ENCODE data around the gene PGGHG.
"Not testable (repeated sequence)": the region's sequence is repeated elsewhere in the genome, so short reads cannot be mapped to it uniquely, and the experiment has no call there.

Gene PGGHG

DNA sequence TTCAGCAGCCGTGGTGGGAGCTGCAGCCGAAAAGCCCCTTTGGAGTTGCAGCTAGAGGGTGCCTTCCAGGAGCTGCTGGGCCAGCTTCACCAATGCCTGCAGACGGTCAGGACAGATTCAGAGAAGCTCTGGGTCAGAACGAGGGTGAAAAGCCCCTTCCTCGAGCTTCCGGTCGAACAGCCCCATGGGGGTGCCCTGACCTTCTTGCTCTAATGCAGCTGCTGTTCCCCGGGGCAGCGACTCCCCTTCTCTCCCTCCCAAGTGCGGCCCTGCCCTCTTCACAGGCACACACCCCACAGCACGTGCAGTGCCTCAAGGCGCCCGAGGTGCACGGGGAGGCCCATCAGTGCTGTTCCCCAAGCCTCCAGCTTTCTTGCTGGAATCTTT is 41.4 kb downstream of the PGGHG start:
- no peak for DNase-seq (ENCODE audit: low read depth)

DNA sequence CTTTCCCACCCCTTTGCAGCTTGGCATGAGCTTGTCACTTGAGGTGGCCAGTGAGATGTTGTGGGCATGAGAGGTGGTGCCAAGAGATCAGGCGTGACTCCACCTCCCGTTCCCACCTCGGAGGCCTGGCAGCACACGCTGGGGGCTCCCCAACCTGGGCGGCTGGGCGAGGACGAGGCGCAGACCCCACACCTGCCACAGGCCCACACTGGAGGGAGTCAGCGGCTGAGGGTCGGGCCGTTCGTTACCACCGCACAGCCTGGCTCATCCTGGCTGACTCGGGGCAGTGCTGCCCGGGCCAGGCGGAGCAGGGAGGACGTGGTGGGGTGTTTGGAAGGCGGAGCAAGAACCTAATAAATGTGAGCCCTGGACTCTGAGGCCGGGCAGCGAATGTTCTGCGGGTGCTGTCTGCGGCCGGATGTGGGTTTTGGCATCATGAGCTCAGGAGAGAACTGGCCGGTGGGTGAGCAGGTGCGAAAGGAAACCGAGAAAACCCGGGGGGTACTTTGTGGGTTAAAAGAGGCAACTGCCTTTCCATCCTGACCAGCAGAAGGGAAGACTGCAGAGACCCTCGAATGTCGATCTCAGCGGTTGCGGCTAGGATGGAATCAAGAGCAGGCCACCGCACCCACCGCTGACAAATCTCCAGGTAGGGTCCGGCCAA is 41.9 kb downstream of the PGGHG start:
- no peak for DNase-seq (ENCODE audit: low read depth)

- DNase-seq (ENCODE audit: low read depth), result no peak
These were observed 42.6 kb downstream of the PGGHG start for GRCh38 chr11:331358-332060.

- DNase-seq (ENCODE audit: low read depth), result no peak
These were observed 43.9 kb downstream of the PGGHG start for GRCh38 chr11:332651-333480.

- DNase-seq (ENCODE audit: low read depth), result not testable (repeated sequence)
These were observed 44.8 kb downstream of the PGGHG start for GRCh38 chr11:333616-334263.

DNA sequence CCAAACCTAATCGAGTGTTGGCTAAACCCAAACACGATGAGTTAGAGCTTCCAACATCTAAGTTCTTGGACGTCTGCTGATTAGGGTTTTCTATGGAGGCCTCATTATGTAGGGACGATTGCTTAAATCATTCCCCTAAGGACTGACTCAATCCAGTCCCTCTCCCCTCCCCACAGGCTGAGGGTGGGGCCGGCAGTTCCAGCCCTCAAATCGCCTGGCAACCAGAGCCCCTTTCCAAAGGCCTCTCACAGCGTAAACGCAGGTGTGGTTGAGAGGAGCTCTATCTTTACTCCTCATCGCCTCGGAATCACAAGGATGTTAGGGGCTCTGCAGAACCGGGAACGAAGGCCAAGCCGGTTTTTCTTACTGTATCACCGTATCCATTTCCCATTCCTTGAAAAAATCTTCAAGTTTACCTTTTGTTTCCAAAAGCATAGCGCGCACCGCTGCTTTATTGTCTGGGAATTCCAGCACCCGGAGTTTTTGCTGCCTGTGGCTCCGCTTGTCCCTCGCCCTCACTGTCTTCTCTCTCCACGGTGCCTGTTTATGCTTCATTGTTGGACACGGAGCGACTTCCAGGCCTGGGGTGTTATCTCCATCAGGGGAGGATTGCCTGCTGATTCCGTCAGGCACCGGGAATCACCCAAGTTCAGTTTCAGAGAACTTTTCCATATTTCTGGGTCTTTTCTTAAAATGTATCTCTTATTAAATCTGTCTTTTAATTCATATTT is 45.5 kb downstream of the PGGHG start:
- no peak for DNase-seq (ENCODE audit: low read depth)

- no peak for DNase-seq (ENCODE audit: low read depth)
These were observed 47.1 kb downstream of the PGGHG start for GRCh38 chr11:335779-336658.

DNA sequence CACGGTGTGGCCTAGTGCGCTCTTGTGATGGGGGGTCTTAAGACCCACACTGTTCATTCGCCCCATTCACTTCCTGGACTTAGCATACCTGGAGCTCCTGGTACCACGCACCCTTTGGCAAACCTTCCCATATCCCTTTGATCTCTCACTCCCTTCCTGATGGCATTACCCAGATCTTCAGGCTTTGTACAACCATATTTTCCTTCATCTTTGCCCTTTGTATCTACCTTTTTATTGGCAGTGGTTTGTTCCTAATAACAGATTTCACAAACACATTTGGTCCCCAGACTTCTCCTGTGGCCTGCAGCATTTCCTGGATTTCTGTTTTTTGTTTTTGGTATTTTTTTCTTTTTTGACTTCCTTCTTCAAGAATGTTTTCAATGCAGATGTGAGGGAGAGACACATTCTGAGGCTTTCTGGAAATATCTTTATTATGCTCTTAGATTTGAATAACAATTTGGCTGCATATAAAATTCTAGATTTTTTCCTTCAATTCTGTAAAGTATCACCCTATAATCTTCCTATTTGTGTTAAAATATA is 47.8 kb downstream of the PGGHG start:
- DNase-seq (ENCODE audit: low read depth), result no peak

GRCh38 chr11:337711-338110 is 48.8 kb downstream of the PGGHG start:
- DNase-seq (ENCODE audit: low read depth), result no peak

DNA sequence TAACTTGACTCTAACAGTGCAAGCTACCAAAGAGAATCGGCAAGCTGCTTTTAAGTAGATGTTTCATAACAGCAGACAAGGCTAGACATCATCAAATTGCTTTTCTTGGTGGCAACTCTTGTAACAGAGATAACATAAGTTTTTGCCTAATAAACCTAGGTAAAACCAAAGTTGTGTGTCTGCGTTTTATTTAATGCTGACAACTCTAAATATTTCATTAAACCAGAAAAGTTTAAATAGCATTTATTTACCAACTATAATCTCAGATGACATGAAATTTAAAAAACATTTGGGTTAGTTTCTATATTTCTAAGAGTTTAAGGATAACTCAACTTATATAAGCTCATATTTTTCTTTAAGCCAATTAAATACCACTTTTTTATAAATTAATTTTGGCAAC is 51.0 kb downstream of the PGGHG start:
- no peak for DNase-seq (ENCODE audit: low read depth)

- no peak for DNase-seq (ENCODE audit: low read depth)
These were observed 51.9 kb downstream of the PGGHG start for GRCh38 chr11:340539-341512.

GRCh38 chr11:342328-342727 is 53.4 kb downstream of the PGGHG start:
- DNase-seq (ENCODE audit: low read depth), result no peak

DNA sequence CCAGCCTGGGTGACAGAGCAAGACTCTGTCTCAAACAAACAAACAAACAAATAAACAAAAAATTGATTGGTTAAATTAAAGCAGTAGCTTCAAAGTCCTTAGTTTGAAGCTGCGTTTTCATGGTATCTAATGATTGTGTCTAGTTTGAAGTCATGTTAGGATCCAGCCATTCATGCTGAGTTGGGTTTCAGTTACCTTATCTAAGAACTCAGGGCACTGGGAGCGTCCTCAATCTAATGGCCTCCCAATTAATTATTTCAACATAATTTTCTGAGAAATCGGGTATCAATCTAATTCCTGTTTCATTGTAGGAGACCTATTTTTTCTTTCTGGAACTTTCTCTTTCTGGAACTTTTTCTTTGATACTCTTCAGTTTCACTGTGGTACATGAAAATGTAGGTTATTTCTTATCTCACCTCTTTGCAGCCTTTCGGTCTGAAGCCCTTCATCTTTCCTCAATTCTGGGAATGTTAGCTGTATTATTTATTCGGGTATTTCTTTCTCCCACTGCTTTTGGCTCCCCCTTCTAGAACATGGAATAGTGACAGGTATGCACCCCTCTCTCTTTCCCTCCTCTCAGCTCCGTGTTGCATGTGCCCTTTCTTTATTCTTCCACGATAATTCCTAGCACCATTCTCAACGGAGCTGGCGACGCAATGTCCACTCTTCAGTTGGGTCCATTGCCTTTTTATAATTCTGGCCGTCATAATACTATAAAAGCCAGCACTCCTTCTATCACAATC is 56.1 kb downstream of the PGGHG start:
- DNase-seq (ENCODE audit: low read depth), result no peak
